PC-3 (cell line): ENCODE measurements around the gene CHSY1. TPM values are rescaled to one million over a fixed set of nuclear protein-coding genes. Genes with fewer than 3 reads are reported as not detected.
"Not testable (repeated sequence)": the region's sequence is repeated elsewhere in the genome, so short reads cannot be mapped to it uniquely, and the experiment has no call there.

ENCODE experiments used
- ATAC-seq: fragments of 200-7000 bp; cut with Tn5 transposase; 2 replicates; pipeline ENCODE4 v1.9.1; 2020; ENCODE audit warnings: mild to moderate bottlenecking, moderate library complexity
- BruUV-seq: library from RNA; stranded (reverse); fragments of 400-500 nt; replicated peaks from 2 replicates; lab custom pipeline; 2021; lab: Mats Ljungman, UMichigan
- CTCF ChIA-PET: fragments of 300-600 bp; sonication (Branson Sonifier 250); formaldehyde crosslinking; loops from one replicate; lab custom pipeline; 2022; ENCODE audit warnings: antibody characterized with exemption; lab: Charles Lee
- POLR2A ChIA-PET: fragments of 300-600 bp; sonication (Branson Sonifier 250); formaldehyde crosslinking; loops from one replicate; lab custom pipeline; 2022; ENCODE audit warnings: antibody characterized with exemption; ENCODE audit not compliant: unreplicated experiment; lab: Charles Lee
- DNase-seq: peaks from one replicate; pipeline ENCODE4 v3.0.0-alpha.2; 2015
- H2AFZ ChIP-seq: fragments of 300-600 bp; sonication (generic); 2 replicates; pipeline ENCODE4 v1.6.0; 2016; ENCODE audit warnings: antibody characterized with exemption, low read length
- H3F3A ChIP-seq: fragments of 300-600 bp; sonication (generic); one replicate; pipeline ENCODE4 v1.6.0; 2017; ENCODE audit warnings: antibody characterized with exemption, low read length, control low read depth, mild to moderate bottlenecking; ENCODE audit not compliant: unreplicated experiment
- H3K27ac ChIP-seq: fragments of 300-600 bp; sonication (generic); 2 replicates; pipeline ENCODE4 v1.5.1; 2016; ENCODE audit warnings: mild to moderate bottlenecking, low read length
- H3K27me3 ChIP-seq: fragments of 300-600 bp; sonication (generic); 2 replicates; pipeline ENCODE4 v1.6.1; 2016; ENCODE audit warnings: low read length, mixed read lengths
- H3K36me3 ChIP-seq: fragments of 300-600 bp; sonication (generic); 2 replicates; pipeline ENCODE4 v1.6.1; 2016; ENCODE audit warnings: low read depth, mixed run types, low read length, mixed read lengths
- H3K4me1 ChIP-seq: fragments of 300-600 bp; sonication (generic); 2 replicates; pipeline ENCODE4 v1.5.1; 2016; ENCODE audit warnings: low read length; ENCODE audit not compliant: insufficient read depth
- H3K4me2 ChIP-seq: fragments of 300-600 bp; sonication (generic); 2 replicates; pipeline ENCODE4 v1.6.0; 2016; ENCODE audit warnings: low read length
- H3K4me3 ChIP-seq: fragments of 300-600 bp; sonication (generic); 2 replicates; pipeline ENCODE4 v1.5.1; 2016; ENCODE audit warnings: mild to moderate bottlenecking, low read length, mixed read lengths
- H3K79me2 ChIP-seq: fragments of 300-600 bp; sonication (generic); 2 replicates; pipeline ENCODE4 v1.6.1; 2017; ENCODE audit warnings: low read length, mixed read lengths
- H3K9ac ChIP-seq: fragments of 300-600 bp; sonication (generic); 2 replicates; pipeline ENCODE4 v1.6.0; 2016; ENCODE audit warnings: mild to moderate bottlenecking, low read length
- H3K9me2 ChIP-seq: fragments of 300-600 bp; sonication (generic); replicated peaks from 2 replicates; pipeline ENCODE4 v1.6.1; 2016; ENCODE audit warnings: mixed run types, low read length, mixed read lengths
- H3K9me3 ChIP-seq: fragments of 300-600 bp; sonication (generic); 2 replicates; pipeline ENCODE4 v1.6.1; 2016; ENCODE audit warnings: low read length, mixed read lengths
- H4K20me1 ChIP-seq: fragments of 300-600 bp; sonication (generic); 2 replicates; pipeline ENCODE4 v1.6.1; 2016; ENCODE audit warnings: low read length, mixed read lengths
- EZH2 ChIP-seq: fragments of 300-600 bp; sonication (generic); IDR thresholded peaks from one replicate; pipeline ENCODE4 v1.6.1; 2017; ENCODE audit warnings: antibody characterized with exemption, mild to moderate bottlenecking, low read length; ENCODE audit not compliant: unreplicated experiment
- EZH2phosphoT487 ChIP-seq: fragments of 300-600 bp; sonication (generic); IDR thresholded peaks from 2 replicates; pipeline ENCODE4 v1.6.1; 2018; ENCODE audit warnings: mild to moderate bottlenecking, antibody characterized with exemption, low read length, borderline replicate concordance
- intact Hi-C: fragments of 100-400 bp; cut with micrococcal nuclease; formaldehyde crosslinking; loops from 2 replicates; pipeline ENCODE4 v1.9.0; 2023
- total RNA-seq: library from RNA; depleted of rRNA; stranded (reverse); fragments of >200 nt; gene quantifications from 2 replicates; pipeline ENCODE4 v1.2.3, GENCODE V29; 2014
- TF ChIP-seq, protein P1 (sequence below): fragments of 300-600 bp; sonication (generic); conservative IDR thresholded peaks from 2 replicates; pipeline ENCODE4 v1.5.1; 2017; ENCODE audit warnings: antibody characterized with exemption, low read depth, mild to moderate bottlenecking, low read length

CHSY1 gene
- total RNA-seq, 1 experiment from 2014 or later = 13.8 TPM

DNA sequence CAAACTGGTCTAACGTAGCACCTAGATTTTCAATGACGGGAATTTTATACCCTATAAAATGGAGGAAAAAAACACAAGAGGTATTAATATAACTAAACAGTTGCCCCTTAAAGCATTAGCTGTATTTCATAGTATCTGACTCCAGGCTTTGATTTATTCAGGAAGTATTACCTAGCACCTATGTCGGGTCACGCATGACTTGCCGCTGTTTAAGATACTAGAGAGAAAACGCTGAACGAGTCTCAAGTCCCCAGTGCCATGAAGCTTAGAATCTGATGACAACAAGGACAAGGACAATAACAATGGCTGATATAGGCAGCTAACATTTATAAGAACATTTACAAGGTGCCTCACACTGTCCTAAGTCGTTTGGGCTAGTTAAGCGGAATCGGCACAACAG lies 41.3 kb upstream of the CHSY1 start:
- H3F3A ChIP-seq = peaks cover 4% of the 10 kb centered on the region
- ChIA-PET CTCF (no interaction called here), POLR2A (no interaction called here)
- no peaks in the 10 kb centered on the region for H3K27me3 ChIP-seq
- H4K20me1 ChIP-seq = peaks cover 48% of the 10 kb centered on the region
- no peak for ATAC-seq
- H3K4me1 ChIP-seq = peaks cover 32% of the 10 kb centered on the region
- H3K27ac ChIP-seq = no peak overlapping the region
- H2AFZ ChIP-seq = no peak overlapping the region
- peak overlapping the region; percentile 100 for H3K4me3 ChIP-seq
- intact Hi-C loops = loop anchor here (10.0 kb wide), 1 partner anchor 282 kb away; no protein-coding TSS in a partner anchor
- peak; percentile 16 for DNase-seq
- TF ChIP-seq, protein P1, sequence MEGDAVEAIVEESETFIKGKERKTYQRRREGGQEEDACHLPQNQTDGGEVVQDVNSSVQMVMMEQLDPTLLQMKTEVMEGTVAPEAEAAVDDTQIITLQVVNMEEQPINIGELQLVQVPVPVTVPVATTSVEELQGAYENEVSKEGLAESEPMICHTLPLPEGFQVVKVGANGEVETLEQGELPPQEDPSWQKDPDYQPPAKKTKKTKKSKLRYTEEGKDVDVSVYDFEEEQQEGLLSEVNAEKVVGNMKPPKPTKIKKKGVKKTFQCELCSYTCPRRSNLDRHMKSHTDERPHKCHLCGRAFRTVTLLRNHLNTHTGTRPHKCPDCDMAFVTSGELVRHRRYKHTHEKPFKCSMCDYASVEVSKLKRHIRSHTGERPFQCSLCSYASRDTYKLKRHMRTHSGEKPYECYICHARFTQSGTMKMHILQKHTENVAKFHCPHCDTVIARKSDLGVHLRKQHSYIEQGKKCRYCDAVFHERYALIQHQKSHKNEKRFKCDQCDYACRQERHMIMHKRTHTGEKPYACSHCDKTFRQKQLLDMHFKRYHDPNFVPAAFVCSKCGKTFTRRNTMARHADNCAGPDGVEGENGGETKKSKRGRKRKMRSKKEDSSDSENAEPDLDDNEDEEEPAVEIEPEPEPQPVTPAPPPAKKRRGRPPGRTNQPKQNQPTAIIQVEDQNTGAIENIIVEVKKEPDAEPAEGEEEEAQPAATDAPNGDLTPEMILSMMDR = no peak
- TF ChIP-seq EZH2phosphoT487 = no peak
- BruUV-seq = no TSS peak
- H3K4me2 ChIP-seq = peak overlapping the region; percentile 81
- H3K9me3 ChIP-seq = no peaks in the 10 kb centered on the region
- no peaks in the 10 kb centered on the region for H3K9me2 ChIP-seq
- H3K79me2 ChIP-seq = peaks cover 66% of the 10 kb centered on the region
- peaks cover 24% of the 10 kb centered on the region for H3K36me3 ChIP-seq
- H3K9ac ChIP-seq = peak overlapping the region; percentile 98

- H3K4me2 ChIP-seq = no peak overlapping the region
- ATAC-seq (peak; percentile 33), DNase-seq (peak; percentile 68)
- no peak overlapping the region for H2AFZ ChIP-seq
- BruUV-seq = no TSS peak
- peaks cover 64% of the 10 kb centered on the region for H3K79me2 ChIP-seq
- 0 out of 2 replicates have a peak, but pooled peaks cover 10% of the 10 kb centered on the region for H3K4me1 ChIP-seq
- POLR2A ChIA-PET = no interaction called here
- H3K36me3 ChIP-seq = peaks cover 57% of the 10 kb centered on the region
- no peak overlapping the region for H3K27ac ChIP-seq
- no peaks in the 10 kb centered on the region for H3K9me2 ChIP-seq
- H3K4me3 ChIP-seq = no peak overlapping the region
- intact Hi-C loops = loop anchor here (1.0 kb wide), 1 partner anchor 352 kb away; no protein-coding TSS in a partner anchor
- peaks cover 49% of the 10 kb centered on the region for H4K20me1 ChIP-seq
- TF ChIP-seq, protein P1 = peak; percentile 86
- TF ChIP-seq EZH2 = no peak
- no peaks in the 10 kb centered on the region for H3K27me3 ChIP-seq
- CTCF ChIA-PET = interaction anchor here (0.7 kb wide), 1 partner anchor 275 kb away, joined by 3 read pairs; no protein-coding TSS in a partner anchor
- H3K9ac ChIP-seq = no peak overlapping the region
- H3F3A ChIP-seq = no peaks in the 10 kb centered on the region
- H3K9me3 ChIP-seq = no peaks in the 10 kb centered on the region
Observed at GRCh38 chr15:101288905-101289513, 37.2 kb upstream of the CHSY1 start.

DNA sequence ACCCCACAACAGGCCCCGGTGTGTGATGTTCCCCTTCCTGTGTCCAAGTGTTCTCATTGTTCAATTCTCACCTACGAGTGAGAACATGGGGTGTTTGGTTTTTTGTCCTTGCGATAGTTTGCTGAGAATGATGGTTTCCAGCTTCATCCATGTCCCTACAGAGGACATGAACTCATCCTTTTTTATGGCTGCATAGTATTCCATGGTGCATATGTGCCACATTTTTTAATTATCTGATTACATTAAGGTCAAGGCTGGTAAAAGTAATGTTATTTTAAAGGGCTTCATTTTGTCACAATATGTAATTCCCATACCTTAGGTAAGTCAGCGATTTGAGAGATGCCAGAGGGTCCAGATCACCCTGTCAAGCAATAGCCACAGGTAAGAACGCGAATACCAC lies 35.5 kb upstream of the CHSY1 start:
- H3K9me3 ChIP-seq, H3K9ac ChIP-seq, POLR2A ChIA-PET, H3K27ac ChIP-seq, H3K4me3 ChIP-seq, H3K27me3 ChIP-seq, H2AFZ ChIP-seq, intact Hi-C loops, H3F3A ChIP-seq, H3K4me1 ChIP-seq, BruUV-seq, CTCF ChIA-PET, H3K9me2 ChIP-seq, ATAC-seq, H3K4me2 ChIP-seq, DNase-seq: not testable (repeated sequence)
- H3K79me2 ChIP-seq = peaks cover 47% of the 10 kb centered on the region
- peaks cover 32% of the 10 kb centered on the region for H4K20me1 ChIP-seq
- H3K36me3 ChIP-seq = peaks cover 67% of the 10 kb centered on the region
